Parathyroid adenoma (tissue), 2 donors: ENCODE measurements around the gene PRKG1.

ENCODE experiments used
- H2AFZ ChIP-seq: fragments of 300-600 bp; sonication (generic); one replicate; pipeline ENCODE4 v1.7.0; 2017; ENCODE audit warnings: antibody characterized with exemption, mild to moderate bottlenecking
- H3K27ac ChIP-seq: fragments of 300-600 bp; sonication (generic); one replicate; pipeline ENCODE4 v1.7.0; 2017
- H3K27me3 ChIP-seq: fragments of 300-600 bp; sonication (generic); one replicate; pipeline ENCODE4 v1.7.0; 2017; ENCODE audit warnings: low read length; ENCODE audit not compliant: control insufficient read depth, insufficient read depth
- H3K36me3 ChIP-seq: fragments of 300-600 bp; sonication (generic); one replicate; pipeline ENCODE4 v1.7.0; 2017; ENCODE audit warnings: low read length; ENCODE audit not compliant: control insufficient read depth, insufficient read depth
- H3K4me1 ChIP-seq: fragments of 300-600 bp; sonication (generic); one replicate; pipeline ENCODE4 v1.7.0; 2017; ENCODE audit warnings: control low read depth
- H3K4me2 ChIP-seq: fragments of 300-600 bp; sonication (generic); one replicate; pipeline ENCODE4 v1.7.0; 2017; ENCODE audit warnings: low read length
- H3K4me3 ChIP-seq: fragments of 300-600 bp; sonication (generic); one replicate; pipeline ENCODE4 v1.7.0; 2017; ENCODE audit warnings: low read depth, low read length
- H3K79me2 ChIP-seq: fragments of 300-600 bp; sonication (generic); one replicate; pipeline ENCODE4 v1.7.0; 2017; ENCODE audit warnings: control low read depth
- H3K9ac ChIP-seq: fragments of 300-600 bp; sonication (generic); one replicate; pipeline ENCODE4 v1.7.0; 2017; ENCODE audit warnings: mild to moderate bottlenecking
- H3K9me3 ChIP-seq: fragments of 300-600 bp; sonication (generic); one replicate; pipeline ENCODE4 v1.7.0; 2017; ENCODE audit warnings: low read length; ENCODE audit not compliant: control insufficient read depth
- TF ChIP-seq, protein P1 (sequence below): fragments of 300-600 bp; sonication (generic); IDR thresholded peaks from one replicate; pipeline ENCODE4 v1.7.0; 2017; ENCODE audit warnings: antibody characterized with exemption, mild to moderate bottlenecking
- donor health status: primary hyperparathyroidism.

Gene PRKG1

DNA sequence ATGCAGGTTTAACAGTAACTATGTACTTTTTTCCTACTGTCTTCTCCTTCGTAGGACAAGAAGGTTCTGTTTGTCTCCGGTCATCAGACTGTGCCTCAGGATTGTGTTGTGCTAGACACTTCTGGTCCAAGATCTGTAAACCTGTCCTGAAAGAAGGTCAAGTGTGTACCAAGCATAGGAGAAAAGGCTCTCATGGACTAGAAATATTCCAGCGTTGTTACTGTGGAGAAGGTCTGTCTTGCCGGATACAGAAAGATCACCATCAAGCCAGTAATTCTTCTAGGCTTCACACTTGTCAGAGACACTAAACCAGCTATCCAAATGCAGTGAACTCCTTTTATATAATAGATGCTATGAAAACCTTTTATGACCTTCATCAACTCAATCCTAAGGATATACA, 1242.2 kb downstream of the PRKG1 start:
- no peak overlapping the region for H3K4me3 ChIP-seq

DNA sequence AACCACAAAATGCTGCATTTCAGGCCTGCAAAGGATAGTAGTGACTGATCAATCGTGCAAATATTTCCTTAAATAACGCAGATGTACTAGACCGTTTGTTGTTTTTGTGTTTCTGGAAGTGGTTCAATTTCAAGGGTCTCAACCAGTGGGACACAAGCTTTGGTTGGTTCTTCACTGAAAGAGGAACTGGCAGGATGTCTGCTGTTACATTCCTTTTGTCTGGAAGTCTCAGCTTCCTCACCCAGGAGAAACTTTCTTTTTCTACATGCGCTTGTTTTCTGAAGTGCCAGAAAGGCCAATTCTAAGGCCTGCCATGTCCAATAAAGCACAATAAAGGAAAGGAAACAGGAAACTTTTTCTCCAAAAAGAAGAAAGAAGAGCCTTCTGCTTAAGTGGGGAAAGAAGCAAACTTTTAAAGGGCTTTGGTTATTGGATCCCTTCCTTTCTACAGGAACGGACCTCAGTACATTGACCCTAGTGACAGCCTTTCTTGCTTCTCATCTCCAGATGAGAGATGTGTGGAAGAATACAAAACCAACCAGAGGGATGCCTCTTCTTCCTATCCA, 1243.9 kb downstream of the PRKG1 start:
- TF ChIP-seq, protein P1, sequence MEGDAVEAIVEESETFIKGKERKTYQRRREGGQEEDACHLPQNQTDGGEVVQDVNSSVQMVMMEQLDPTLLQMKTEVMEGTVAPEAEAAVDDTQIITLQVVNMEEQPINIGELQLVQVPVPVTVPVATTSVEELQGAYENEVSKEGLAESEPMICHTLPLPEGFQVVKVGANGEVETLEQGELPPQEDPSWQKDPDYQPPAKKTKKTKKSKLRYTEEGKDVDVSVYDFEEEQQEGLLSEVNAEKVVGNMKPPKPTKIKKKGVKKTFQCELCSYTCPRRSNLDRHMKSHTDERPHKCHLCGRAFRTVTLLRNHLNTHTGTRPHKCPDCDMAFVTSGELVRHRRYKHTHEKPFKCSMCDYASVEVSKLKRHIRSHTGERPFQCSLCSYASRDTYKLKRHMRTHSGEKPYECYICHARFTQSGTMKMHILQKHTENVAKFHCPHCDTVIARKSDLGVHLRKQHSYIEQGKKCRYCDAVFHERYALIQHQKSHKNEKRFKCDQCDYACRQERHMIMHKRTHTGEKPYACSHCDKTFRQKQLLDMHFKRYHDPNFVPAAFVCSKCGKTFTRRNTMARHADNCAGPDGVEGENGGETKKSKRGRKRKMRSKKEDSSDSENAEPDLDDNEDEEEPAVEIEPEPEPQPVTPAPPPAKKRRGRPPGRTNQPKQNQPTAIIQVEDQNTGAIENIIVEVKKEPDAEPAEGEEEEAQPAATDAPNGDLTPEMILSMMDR, result no peak
- Histone ChIP-seq H2AFZ (no peak overlapping the region), H3K27me3 (no peaks in the 10 kb centered on the region), H3K4me3 (no peak overlapping the region), H3K36me3 (no peaks in the 10 kb centered on the region), H3K4me1 (peaks cover 2% of the 10 kb centered on the region), H3K27ac (no peak overlapping the region), H3K9ac (no peak overlapping the region), H3K4me2 (no peak overlapping the region), H3K79me2 (no peaks in the 10 kb centered on the region), H3K9me3 (no peaks in the 10 kb centered on the region)

More for the DNA sequence above, 1242.2 kb downstream of the PRKG1 start:
- H2AFZ ChIP-seq, result no peak overlapping the region
- peaks cover 2% of the 10 kb centered on the region for H3K4me1 ChIP-seq
- no peaks in the 10 kb centered on the region for H3K27me3 ChIP-seq
- no peaks in the 10 kb centered on the region for H3K79me2 ChIP-seq
- H3K9me3 ChIP-seq, result no peaks in the 10 kb centered on the region
- no peaks in the 10 kb centered on the region for H3K36me3 ChIP-seq
- H3K9ac ChIP-seq, result no peak overlapping the region
- TF ChIP-seq, protein P1, result no peak
- H3K27ac ChIP-seq, result no peak overlapping the region
- no peak overlapping the region for H3K4me2 ChIP-seq

GRCh38 chr10:52318822-52319464, 1244.7 kb downstream of the PRKG1 start:
- no peak overlapping the region for H2AFZ ChIP-seq
- TF ChIP-seq, protein P1, result no peak
- H3K79me2 ChIP-seq, result no peaks in the 10 kb centered on the region
- no peaks in the 10 kb centered on the region for H3K4me1 ChIP-seq
- no peak overlapping the region for H3K4me2 ChIP-seq
- H3K27me3 ChIP-seq, result no peaks in the 10 kb centered on the region
- H3K9ac ChIP-seq, result no peak overlapping the region
- H3K4me3 ChIP-seq, result no peak overlapping the region
- H3K9me3 ChIP-seq, result no peaks in the 10 kb centered on the region
- no peaks in the 10 kb centered on the region for H3K36me3 ChIP-seq
- H3K27ac ChIP-seq, result no peak overlapping the region

DNA sequence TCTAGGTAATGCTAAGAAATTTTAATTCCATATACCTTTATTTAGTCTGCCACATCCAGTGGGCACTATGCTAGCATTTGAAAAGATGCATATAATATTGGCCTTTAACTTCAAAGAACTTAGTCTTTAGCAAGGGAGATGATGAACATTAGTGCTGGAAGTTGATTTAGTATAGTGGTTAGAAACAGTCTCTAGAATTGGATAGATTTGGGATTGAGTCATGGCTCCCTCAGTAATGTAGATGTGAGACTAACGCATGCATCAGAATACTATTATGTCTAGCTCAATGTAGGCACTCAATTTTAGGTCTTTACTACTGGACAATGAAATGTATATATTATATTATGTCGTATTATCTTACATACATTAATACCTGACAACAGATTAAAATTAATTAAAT, 1245.6 kb downstream of the PRKG1 start:
- Histone ChIP-seq H3K9ac (no peak overlapping the region), H3K4me1 (no peaks in the 10 kb centered on the region), H3K4me3 (no peak overlapping the region), H2AFZ (no peak overlapping the region), H3K4me2 (no peak overlapping the region), H3K36me3 (no peaks in the 10 kb centered on the region), H3K27ac (no peak overlapping the region), H3K27me3 (no peaks in the 10 kb centered on the region), H3K79me2 (no peaks in the 10 kb centered on the region), H3K9me3 (no peaks in the 10 kb centered on the region)
- TF ChIP-seq, protein P1, result no peak

DNA sequence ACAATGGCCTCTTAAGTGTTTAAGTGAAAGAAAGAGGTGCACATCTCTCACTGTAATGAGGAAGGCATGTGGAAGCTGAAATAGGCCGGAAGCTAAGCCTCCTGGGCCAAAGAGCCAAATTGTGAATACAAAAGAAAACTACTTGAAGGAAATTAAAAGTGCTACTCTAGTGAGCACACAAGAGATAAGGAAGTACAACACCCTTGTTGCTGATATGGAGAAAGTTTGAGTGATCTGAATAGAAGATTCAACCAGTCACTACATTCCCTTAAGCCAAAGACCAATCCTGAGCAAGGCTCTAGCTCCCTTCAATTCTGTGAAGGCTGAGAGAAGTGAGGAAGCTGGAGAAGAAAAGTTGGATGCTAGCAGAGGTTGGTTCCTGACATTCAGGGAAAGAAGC, 1248.0 kb downstream of the PRKG1 start:
- Histone ChIP-seq H3K9ac (no peak overlapping the region), H2AFZ (no peak overlapping the region), H3K79me2 (no peaks in the 10 kb centered on the region), H3K27ac (no peak overlapping the region), H3K9me3 (no peaks in the 10 kb centered on the region), H3K4me2 (no peak overlapping the region), H3K4me1 (no peaks in the 10 kb centered on the region), H3K4me3 (no peak overlapping the region), H3K27me3 (no peaks in the 10 kb centered on the region), H3K36me3 (no peaks in the 10 kb centered on the region)
- TF ChIP-seq, protein P1, result no peak
